Small intestine (tissue), 7 donors: ENCODE data around the gene ZNF497. TPM values are rescaled to one million over a fixed set of nuclear protein-coding genes. Genes with fewer than 3 reads are reported as not detected.

ENCODE experiments used
- DNase-seq, 2 donors: peaks; one replicate each; pipeline versions ENCODE4 v3.0.0 to v3.0.0-alpha.2; 2013
- FAIRE-seq: peaks from 2 replicates; lab custom pipeline; 2012; peaks lifted over from hg19 to GRCh38; lab: Jason Lieb, UNC
- H3K27ac ChIP-seq, 3 donors: one replicate each; pipeline ENCODE4 v1.5.1; 2013; ENCODE audit warnings: low read length in 2 of 3, mild to moderate bottlenecking in 2 of 3, control low read depth in 1 of 3, inconsistent platforms in 1 of 3, low read depth in 1 of 3, moderate library complexity in 1 of 3
- H3K27me3 ChIP-seq, 3 donors: one replicate each; pipeline ENCODE4 v1.6.1; 2013; ENCODE audit warnings: low read length in 3 of 3, inconsistent platforms in 1 of 3; ENCODE audit not compliant: control insufficient read depth in 3 of 3, insufficient read depth in 3 of 3
- H3K36me3 ChIP-seq, 3 donors: one replicate each; pipeline ENCODE4 v1.6.1; 2013; ENCODE audit warnings: low read length in 3 of 3, inconsistent platforms in 1 of 3, low read depth in 1 of 3, mild to moderate bottlenecking in 1 of 3, moderate library complexity in 1 of 3; ENCODE audit not compliant: control insufficient read depth in 3 of 3, insufficient read depth in 2 of 3
- H3K4me1 ChIP-seq, 3 donors: one replicate each; pipeline ENCODE4 v1.6.1; 2013; ENCODE audit warnings: low read length in 2 of 3, inconsistent platforms in 1 of 3, low read depth in 1 of 3, mild to moderate bottlenecking in 1 of 3, moderate library complexity in 1 of 3; ENCODE audit not compliant: control insufficient read depth in 3 of 3, insufficient read depth in 2 of 3
- H3K4me3 ChIP-seq, 3 donors: one replicate each; pipeline ENCODE4 v1.5.1; 2013; ENCODE audit warnings: low read length in 3 of 3, control low read depth in 1 of 3, inconsistent platforms in 1 of 3, low read depth in 1 of 3, mild to moderate bottlenecking in 1 of 3, moderate library complexity in 1 of 3
- H3K9me3 ChIP-seq, 2 donors: one replicate each; pipeline ENCODE4 v1.6.1; 2013; ENCODE audit warnings: low read depth in 1 of 2, low read length in 1 of 2; ENCODE audit not compliant: control insufficient read depth in 2 of 2, insufficient read depth in 1 of 2
- WGBS, 3 donors: extraction: QIAGEN DNeasy Blood & Tissue Kit; methylation state at CpG; one replicate each; pipeline ENCODE4 v1.1.7; 2013; 5-methylcytosine and 5-hydroxymethylcytosine counted together
- polyA plus RNA-seq, 4 donors: library from polyadenylated mRNA; stranded (reverse) in 3 of 4; unstranded in 1 of 4; fragments of 200-250 nt in 3 of 4; fragments of 120-200 nt in 1 of 4; gene quantifications; one replicate each; pipeline versions ENCODE4 v1.2.1 to v1.2.3, GENCODE V29; 2013
- donor health status: healthy with polysubstance abuse.
- donor health status: control.
- donor health status: control.
- donor health status: Bipolar disorder and iron deficiency.
- donor health status: healthy.

ZNF497 gene
- polyA plus RNA-seq, 4 donors, result 0.22 to 2.3 (median 0.82) TPM; not detected in 1

DNA sequence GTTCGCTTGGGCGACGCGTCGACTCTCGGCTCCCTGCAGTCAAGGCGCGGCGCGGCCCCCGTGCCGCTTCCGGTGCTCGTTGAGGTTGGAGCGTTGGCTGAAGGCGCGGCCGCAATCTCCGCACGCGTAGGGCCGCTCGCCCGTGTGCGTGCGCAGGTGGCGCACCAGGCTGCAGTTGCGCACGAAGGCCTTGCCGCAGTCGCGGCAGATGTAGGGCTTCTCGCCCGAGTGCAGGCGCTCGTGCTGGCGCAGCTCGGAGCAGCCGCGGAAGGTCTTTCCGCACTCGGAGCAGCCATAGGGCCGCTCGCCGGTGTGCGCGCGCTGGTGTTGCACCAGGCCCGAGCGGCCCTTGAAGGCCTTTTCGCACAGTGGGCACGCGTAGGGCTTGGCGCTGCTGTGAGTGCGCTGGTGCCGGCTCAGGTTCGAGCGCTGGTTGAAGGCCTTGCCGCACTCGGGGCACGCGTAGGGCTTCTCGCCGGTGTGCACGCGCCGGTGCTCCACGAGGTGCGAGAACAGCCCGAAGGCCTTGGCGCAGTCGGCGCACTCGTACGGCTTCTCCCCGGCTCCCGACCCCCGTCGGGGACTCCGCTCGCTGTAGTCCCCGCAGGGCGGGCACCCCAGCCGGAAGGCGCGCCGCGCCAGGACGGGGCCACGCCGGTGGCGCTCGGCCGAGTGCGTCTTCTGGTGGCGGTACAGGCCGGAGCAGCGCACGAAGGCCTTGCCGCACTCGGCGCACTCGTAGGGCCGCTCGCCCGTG, 5.3 kb upstream of the ZNF497 start:
- Histone ChIP-seq H3K4me3 (no peak overlapping the region), H3K4me1 (no peaks in the 10 kb centered on the region), H3K27me3 (peaks cover 0 to 2% (median 0%) of the 10 kb centered on the region in 3 donors), H3K9me3 (peaks cover 0 to 7% of the 10 kb centered on the region in 2 donors), H3K36me3 (peaks cover 0 to 31% (median 0%) of the 10 kb centered on the region in 3 donors), H3K27ac (no peak overlapping the region)
- DNase-seq, result no peak
- 63 to 92% (median 91%) methylated on average over 95 to 106 of the region's 106 CpGs for WGBS, 3 donors
- no peak for FAIRE-seq

DNA sequence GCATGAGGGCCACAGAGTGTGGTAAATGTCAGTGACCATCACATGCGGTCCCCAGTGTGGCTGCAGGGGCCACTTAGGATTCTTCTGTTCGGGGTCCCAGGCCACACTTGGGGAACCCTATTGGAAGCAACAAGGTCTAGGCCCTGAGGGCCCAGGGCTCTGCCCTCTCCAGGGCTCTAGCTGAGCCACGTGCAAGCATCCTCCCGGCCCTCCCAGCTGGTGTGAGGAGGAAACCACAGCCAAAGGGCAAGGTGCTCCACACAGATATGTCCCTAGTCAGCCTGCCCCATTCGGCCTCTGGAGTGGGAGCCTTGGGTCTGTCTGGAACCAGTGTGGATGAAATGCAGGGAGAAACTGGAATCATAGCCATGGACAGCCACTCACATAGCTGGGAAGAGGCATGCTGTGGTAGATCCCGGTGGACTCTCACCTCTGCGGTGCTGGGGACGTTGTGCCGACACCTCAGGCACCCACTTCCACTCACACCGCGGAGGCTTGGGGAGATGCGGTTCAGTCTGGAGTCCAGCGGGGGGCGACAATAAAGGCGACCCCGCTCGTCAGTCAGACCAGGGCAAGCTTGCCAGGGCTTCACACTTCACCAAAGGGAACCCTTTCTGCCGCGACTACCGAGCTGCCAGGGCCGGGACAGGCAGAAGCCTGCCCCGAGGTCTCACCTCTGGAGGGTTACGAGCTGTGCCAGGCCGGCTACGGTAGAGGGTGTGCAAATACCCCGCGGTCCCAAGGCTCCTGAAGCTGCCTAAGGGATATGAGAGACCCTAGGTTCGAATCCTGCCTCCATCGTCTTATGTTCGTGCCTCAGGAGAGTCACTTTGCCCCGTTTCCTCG, 4.3 kb upstream of the ZNF497 start:
- Histone ChIP-seq H3K36me3 (peaks cover 0 to 31% (median 0%) of the 10 kb centered on the region in 3 donors), H3K4me1 (peaks cover 0 to 1% (median 0%) of the 10 kb centered on the region in 3 donors), H3K4me3 (no peak overlapping the region), H3K9me3 (peaks cover 0 to 7% of the 10 kb centered on the region in 2 donors), H3K27me3 (peaks cover 0 to 2% (median 0%) of the 10 kb centered on the region in 3 donors), H3K27ac (no peak overlapping the region)
- 90 to 96% (median 94%) methylated on average over 32 of the region's 32 CpGs for WGBS, 3 donors
- DNase-seq (no peak), FAIRE-seq (no peak)

DNA sequence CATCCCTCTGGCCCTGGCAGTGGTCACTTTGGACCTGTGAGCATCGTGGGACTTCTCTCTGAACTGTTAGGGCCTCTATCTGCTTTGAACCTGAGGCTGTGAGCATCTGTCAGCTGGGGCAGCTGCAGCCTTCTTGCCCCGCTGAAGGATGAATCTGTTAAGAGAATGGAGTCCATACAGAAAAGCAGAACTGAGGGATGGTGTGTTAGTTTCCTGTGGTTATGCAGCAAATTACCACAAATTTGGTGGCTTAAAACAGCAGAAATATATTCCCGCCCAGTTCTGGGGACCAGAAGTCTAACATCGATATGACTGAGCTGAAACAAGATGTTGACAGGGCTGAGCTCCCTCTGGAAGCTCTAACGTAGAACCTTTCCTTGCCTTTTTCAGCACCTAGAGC, 1.6 kb upstream of the ZNF497 start:
- H3K4me3 ChIP-seq, result no peak overlapping the region
- 67 to 89% (median 85%) methylated on average over 5 of the region's 5 CpGs for WGBS, 3 donors
- H3K36me3 ChIP-seq, result peaks cover 0 to 23% (median 0%) of the 10 kb centered on the region in 3 donors
- no peak overlapping the region for H3K27ac ChIP-seq
- peaks cover 0 to 7% of the 10 kb centered on the region in 2 donors for H3K9me3 ChIP-seq
- FAIRE-seq, result no peak
- DNase-seq, result no peak
- H3K4me1 ChIP-seq, result peaks cover 0 to 4% (median 0%) of the 10 kb centered on the region in 3 donors
- H3K27me3 ChIP-seq, result peaks cover 0 to 2% (median 0%) of the 10 kb centered on the region in 3 donors

DNA sequence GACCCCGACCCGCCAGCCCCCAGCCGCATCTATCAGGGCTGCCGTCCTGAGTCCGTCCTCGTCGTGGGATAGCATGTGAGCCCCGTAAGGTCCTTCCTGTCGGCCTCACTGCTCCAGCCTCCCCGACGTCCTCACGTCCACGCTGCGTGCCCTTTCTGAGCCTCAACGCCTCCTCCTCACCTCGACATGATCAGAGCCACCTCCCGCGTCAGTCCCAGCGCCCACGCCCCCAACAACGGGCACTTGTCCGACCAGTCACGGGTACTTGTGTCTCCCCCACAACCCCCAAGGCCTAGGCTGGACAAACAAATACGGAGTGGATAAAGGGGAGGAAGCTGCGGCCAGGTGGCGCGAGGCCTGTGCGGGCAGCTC, 665 bp downstream of the ZNF497 start:
- DNase-seq (no peak), FAIRE-seq (no peak)
- WGBS, 3 donors, result 3 to 8% (median 6%) methylated on average over 28 of the region's 28 CpGs
- Histone ChIP-seq H3K9me3 (no peaks in the 10 kb centered on the region), H3K4me1 (peaks cover 0 to 6% (median 3%) of the 10 kb centered on the region in 3 donors), H3K4me3 (peak overlapping the region; percentile 62 to 91 (median 75)), H3K27me3 (peaks cover 0 to 8% (median 0%) of the 10 kb centered on the region in 3 donors), H3K27ac (peak overlapping the region; percentile 90 to 98 (median 97)), H3K36me3 (peaks cover 0 to 16% (median 0%) of the 10 kb centered on the region in 3 donors)

DNA sequence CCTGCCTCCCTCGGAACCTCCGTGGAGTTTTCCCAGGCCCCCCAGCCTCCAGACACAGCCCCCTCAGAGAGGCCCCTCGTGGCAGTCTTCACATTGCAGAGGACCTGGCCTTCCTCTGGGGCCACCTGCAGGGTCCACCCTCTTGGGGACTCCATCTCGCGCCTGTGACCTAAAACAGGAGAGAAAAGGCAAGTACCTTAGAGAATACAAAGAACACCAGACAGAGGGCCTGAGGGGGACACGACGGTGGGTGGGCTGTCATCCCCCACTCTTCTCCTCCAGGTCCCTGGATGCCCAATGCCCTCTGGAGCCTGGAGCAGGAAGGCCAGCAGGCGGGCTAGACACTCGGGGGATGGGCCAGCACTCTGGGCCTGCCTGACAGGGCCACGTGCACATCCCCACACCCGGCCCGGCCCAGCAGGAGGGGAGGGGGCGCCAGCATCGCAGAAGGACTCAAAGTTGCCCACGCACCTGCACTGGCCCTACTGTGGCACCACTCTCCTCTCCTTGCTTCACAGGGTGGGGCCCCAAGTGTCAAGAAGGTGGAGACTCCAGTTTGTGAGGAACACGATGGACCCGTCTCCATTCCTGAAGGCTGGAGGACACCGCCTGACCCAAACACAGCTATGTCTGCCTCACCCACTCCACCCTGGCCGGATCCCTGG, 4.9 kb downstream of the ZNF497 start:
- peaks cover 0 to 5% (median 0%) of the 10 kb centered on the region in 3 donors for H3K36me3 ChIP-seq
- H3K4me3 ChIP-seq, result no peak overlapping the region
- FAIRE-seq, result no peak
- no peaks in the 10 kb centered on the region for H3K9me3 ChIP-seq
- WGBS, 3 donors, result 71 to 83% (median 81%) methylated on average over 16 to 19 of the region's 19 CpGs
- peaks cover 0 to 46% (median 0%) of the 10 kb centered on the region in 3 donors for H3K27me3 ChIP-seq
- H3K4me1 ChIP-seq, result peaks cover 0 to 14% (median 4%) of the 10 kb centered on the region in 3 donors
- no peak overlapping the region for H3K27ac ChIP-seq
- no peak for DNase-seq

GRCh38 chr19:58356766-58357480, 5.6 kb downstream of the ZNF497 start:
- no peaks in the 10 kb centered on the region for H3K9me3 ChIP-seq
- no peak for FAIRE-seq
- peaks cover 0 to 5% (median 0%) of the 10 kb centered on the region in 3 donors for H3K36me3 ChIP-seq
- peaks cover 0 to 53% (median 0%) of the 10 kb centered on the region in 3 donors for H3K27me3 ChIP-seq
- DNase-seq, result no peak
- H3K4me1 ChIP-seq, result peaks cover 0 to 14% (median 4%) of the 10 kb centered on the region in 3 donors
- H3K4me3 ChIP-seq, result peak overlapping the region; percentile 10 to 28 (median 19)
- WGBS, 3 donors, result 22 to 61% (median 49%) methylated on average over 69 to 75 of the region's 75 CpGs
- no peak overlapping the region for H3K27ac ChIP-seq

DNA sequence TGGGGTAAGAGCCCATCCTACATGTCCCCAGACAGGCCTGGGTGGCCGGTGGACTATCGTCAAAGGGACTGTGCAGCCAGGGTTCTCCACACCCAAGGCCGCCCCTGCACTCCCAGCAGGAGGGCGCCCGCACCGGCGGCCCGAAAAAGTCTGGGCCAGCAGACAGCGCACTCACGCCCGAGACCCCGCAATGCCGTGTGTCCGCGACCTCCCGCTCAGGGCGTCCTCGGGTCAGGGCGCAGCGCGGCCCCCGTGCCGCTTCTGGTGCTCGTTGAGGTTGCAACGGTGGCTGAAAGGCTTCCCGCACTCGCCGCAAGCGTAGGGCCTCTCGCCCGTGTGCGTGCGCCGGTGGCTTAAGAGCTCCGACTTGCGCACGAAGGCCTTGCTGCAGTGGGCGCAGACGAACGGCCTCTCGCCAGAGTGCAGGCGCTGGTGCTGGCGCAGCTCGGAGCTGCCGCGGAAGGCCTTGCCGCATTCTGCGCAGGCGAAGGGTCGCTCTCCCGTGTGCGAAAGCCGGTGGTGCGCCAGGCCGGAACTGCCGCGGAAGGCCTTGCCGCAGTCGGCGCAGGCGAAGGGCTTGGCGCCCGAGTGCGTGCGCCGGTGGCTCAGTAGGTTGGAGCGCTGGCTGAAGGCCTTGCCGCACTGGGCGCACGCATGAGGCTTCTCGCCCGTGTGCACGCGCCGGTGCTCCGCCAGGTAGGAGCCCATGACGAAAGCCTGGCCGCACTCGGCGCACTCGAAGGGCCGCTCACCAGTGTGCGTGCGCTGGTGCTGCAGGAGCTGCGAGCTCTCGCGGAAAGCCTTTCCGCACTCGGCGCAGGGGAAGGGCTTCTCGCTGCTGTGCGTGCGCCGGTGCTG, 6.4 kb downstream of the ZNF497 start:
- DNase-seq (peak in 1 of 2 donors; percentile 70), FAIRE-seq (no peak)
- no peaks in the 10 kb centered on the region for H3K9me3 ChIP-seq
- H3K27ac ChIP-seq, result no peak overlapping the region
- peak overlapping the region in 2 of 3 donors; percentile 19 to 28 for H3K4me3 ChIP-seq
- peaks cover 0 to 11% (median 4%) of the 10 kb centered on the region in 3 donors for H3K4me1 ChIP-seq
- 10 to 38% (median 27%) methylated on average over 80 to 94 of the region's 94 CpGs for WGBS, 3 donors
- peaks cover 0 to 5% (median 0%) of the 10 kb centered on the region in 3 donors for H3K36me3 ChIP-seq
- peaks cover 0 to 60% (median 3%) of the 10 kb centered on the region in 3 donors for H3K27me3 ChIP-seq
